ENCODE measurements around the gene PPP2R3B. TPM values are rescaled to one million over a fixed set of nuclear protein-coding genes. Genes with fewer than 3 reads are reported as not detected.
A peak's percentile ranks its signal among the peaks of the same experiment; 100 is the strongest.

The PPP2R3B gene
- total and polyA plus RNA-seq, 2 of the 13 experiments (the other 11 are each of a cell fraction or from before 2014, with no cell fraction given), result 17.0 to 21.4 TPM

- TF ChIP-seq DDIT3 (CRISPR knock-in tag; IDR thresholded peaks at IDR 0.05), result no peak
- no peak for TF ChIP-seq CC2D1A (CRISPR knock-in tag; IDR thresholded peaks at IDR 0.05)
- peak; percentile 96 for TF ChIP-seq ZNF800 (CRISPR knock-in tag; IDR thresholded peaks at IDR 0.05)
- peak; percentile 76 for TF ChIP-seq PHF8 (CRISPR knock-in tag; IDR thresholded peaks at IDR 0.05)
- no peak for TF ChIP-seq HNRNPK (IDR thresholded peaks at IDR 0.05; ENCODE audit: low read depth, low read length, poor library complexity, severe bottlenecking)
- 0 out of 2 replicates have a peak, but pooled peaks have one; percentile 37 for TF ChIP-seq REXO4 (CRISPR knock-in tag; IDR thresholded peaks at IDR 0.05; ENCODE audit: borderline replicate concordance)
- TF ChIP-seq ETS1 (CRISPR knock-in tag; IDR thresholded peaks at IDR 0.05), result no peak
- no peak for TF ChIP-seq ZSCAN5A (CRISPR knock-in tag; IDR thresholded peaks at IDR 0.05; ENCODE audit: borderline replicate concordance)
- no peak for TF ChIP-seq ZHX1 (CRISPR knock-in tag; IDR thresholded peaks at IDR 0.05; ENCODE audit: low read depth)
- no peak for TF ChIP-seq ZNF713 (CRISPR knock-in tag; IDR thresholded peaks at IDR 0.05)
Measured at GRCh38 chrX:373641-374471, 12.9 kb downstream of the PPP2R3B start (continued).

Data from HepG2 (cell line).